NT2/D1 (cell line): ENCODE results near the gene SLC4A11.

ENCODE experiments used
- DNase-seq: peaks from one replicate; pipeline ENCODE4 v3.0.0-alpha.2; 2011; ENCODE audit warnings: low read depth, low spot score
- H3K27me3 ChIP-seq: 2 replicates; pipeline ENCODE4 v1.6.0; 2011; ENCODE audit warnings: mild to moderate bottlenecking; ENCODE audit not compliant: insufficient read length, insufficient read depth
- H3K36me3 ChIP-seq: 2 replicates; pipeline ENCODE4 v1.6.1; 2011; ENCODE audit warnings: mild to moderate bottlenecking, low read length, mixed read lengths; ENCODE audit not compliant: insufficient read depth, insufficient read length
- H3K4me1 ChIP-seq: 2 replicates; pipeline ENCODE4 v1.5.1; 2011; ENCODE audit not compliant: insufficient read depth, insufficient read length
- H3K4me3 ChIP-seq: 2 replicates; pipeline ENCODE4 v1.5.1; 2011; ENCODE audit warnings: low read depth; ENCODE audit not compliant: insufficient read length
- H3K9ac ChIP-seq: 2 replicates; pipeline ENCODE4 v1.6.0; 2011; ENCODE audit warnings: low read depth; ENCODE audit not compliant: insufficient read length
- H3K9me3 ChIP-seq: 2 replicates; pipeline ENCODE4 v1.5.1; 2011; ENCODE audit warnings: mild to moderate bottlenecking, low read length; ENCODE audit not compliant: insufficient read depth
- SUZ12 ChIP-seq: IDR thresholded peaks from 2 replicates; pipeline ENCODE4 v1.6.1; 2011; ENCODE audit not compliant: insufficient read length, insufficient read depth; ENCODE audit errors: extremely low read depth
- YY1 ChIP-seq: IDR thresholded peaks from 2 replicates; pipeline ENCODE4 v1.6.1; 2011; ENCODE audit not compliant: insufficient read length, insufficient read depth
- ZNF274 ChIP-seq: IDR thresholded peaks from 2 replicates; pipeline ENCODE4 v1.6.1; 2011; ENCODE audit warnings: mild to moderate bottlenecking, low read depth, low read length

Gene SLC4A11

GRCh38 chr20:3245711-3246110 is 6.7 kb upstream of the SLC4A11 start:
- no peak for DNase-seq
- TF ChIP-seq ZNF274 (no peak), YY1 (no peak), SUZ12 (no peak)
- H3K27me3 ChIP-seq, result peaks cover 35% of the 10 kb centered on the region
- no peak overlapping the region for H3K9ac ChIP-seq
- peaks cover 10% of the 10 kb centered on the region for H3K4me1 ChIP-seq
- H3K4me3 ChIP-seq, result no peak overlapping the region
- H3K36me3 ChIP-seq, result no peaks in the 10 kb centered on the region
- no peaks in the 10 kb centered on the region for H3K9me3 ChIP-seq

DNA sequence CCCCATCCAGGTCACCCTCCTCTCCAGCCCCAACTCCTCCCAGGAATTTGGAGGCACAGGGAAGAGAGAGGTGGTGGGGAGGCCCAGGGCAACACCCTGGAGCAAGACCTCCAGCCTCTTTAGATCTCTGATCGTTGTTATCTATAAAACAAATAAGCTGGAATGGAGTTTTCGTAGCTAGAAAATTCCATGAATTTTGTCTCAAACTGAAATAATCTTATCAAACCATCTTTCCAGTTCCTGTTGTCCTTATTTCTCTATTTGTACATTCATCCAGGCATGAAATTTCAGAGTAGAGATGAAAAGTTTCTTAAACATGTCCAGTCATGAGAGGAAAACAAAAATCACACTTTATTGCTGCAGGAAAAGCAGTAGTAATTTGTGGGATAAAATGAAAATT is 6.2 kb upstream of the SLC4A11 start:
- Histone ChIP-seq H3K9me3 (no peaks in the 10 kb centered on the region), H3K36me3 (no peaks in the 10 kb centered on the region), H3K27me3 (peaks cover 40% of the 10 kb centered on the region), H3K9ac (no peak overlapping the region), H3K4me3 (no peak overlapping the region), H3K4me1 (peaks cover 9% of the 10 kb centered on the region)
- no peak for DNase-seq
- TF ChIP-seq ZNF274 (no peak), YY1 (no peak), SUZ12 (no peak)

DNA sequence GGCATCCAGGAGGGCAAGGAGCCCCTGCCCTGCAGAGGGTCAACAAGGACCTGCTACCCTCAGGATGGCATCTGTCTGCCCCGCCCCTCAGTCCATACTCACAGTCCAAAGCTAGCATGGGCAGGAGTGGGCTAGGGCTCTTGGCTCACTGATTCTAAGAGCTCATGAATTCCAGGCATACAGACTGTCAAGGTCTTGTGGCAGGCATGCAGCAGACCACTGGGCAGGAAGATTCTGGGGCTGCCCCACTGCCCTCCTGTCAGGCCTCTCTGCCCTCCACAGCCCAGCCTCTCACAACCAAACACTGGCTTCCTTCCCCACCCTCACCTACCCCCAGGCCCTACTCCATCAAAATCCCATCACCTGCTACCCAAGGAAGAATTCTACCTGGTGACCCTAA is 5.6 kb upstream of the SLC4A11 start:
- Histone ChIP-seq H3K4me3 (no peak overlapping the region), H3K9me3 (no peaks in the 10 kb centered on the region), H3K36me3 (no peaks in the 10 kb centered on the region), H3K27me3 (peaks cover 42% of the 10 kb centered on the region), H3K4me1 (peaks cover 8% of the 10 kb centered on the region), H3K9ac (no peak overlapping the region)
- DNase-seq, result no peak
- no peak for TF ChIP-seq ZNF274
- no peak for TF ChIP-seq YY1
- no peak for TF ChIP-seq SUZ12

DNA sequence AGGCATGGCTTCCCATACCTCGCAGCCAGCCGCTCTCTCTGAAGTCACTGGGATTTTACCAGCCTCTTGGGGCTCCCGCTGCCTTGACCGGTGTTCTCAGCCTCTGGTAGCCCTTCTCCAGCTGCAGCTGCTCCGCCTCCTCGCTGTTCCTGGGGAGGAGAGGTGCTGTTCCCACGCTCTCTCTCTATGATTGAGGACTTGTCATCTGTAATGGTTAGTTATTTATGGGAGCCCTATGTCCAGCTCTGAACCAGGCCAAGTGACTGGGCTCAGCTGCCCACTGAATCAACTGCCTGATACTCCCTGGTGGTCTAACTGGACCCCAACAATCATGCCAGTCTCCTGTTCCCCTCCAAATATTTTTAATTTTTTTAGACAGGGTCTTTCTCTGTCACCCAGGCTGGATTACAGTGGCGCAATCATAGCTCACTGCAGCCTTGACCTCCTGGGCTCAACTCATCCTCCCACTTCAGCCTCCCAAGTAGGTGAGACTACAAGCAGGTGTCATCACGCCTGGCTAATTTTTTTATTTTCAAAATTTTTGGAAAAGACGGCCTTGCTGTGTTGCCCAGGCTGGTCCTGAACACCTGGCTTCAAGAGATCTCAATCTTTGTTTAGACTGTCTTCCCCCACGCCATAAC is 4.8 kb upstream of the SLC4A11 start:
- Histone ChIP-seq H3K9me3 (no peaks in the 10 kb centered on the region), H3K27me3 (peaks cover 36% of the 10 kb centered on the region), H3K4me3 (no peak overlapping the region), H3K36me3 (no peaks in the 10 kb centered on the region), H3K9ac (no peak overlapping the region), H3K4me1 (peaks cover 8% of the 10 kb centered on the region)
- TF ChIP-seq YY1 (no peak), SUZ12 (no peak), ZNF274 (no peak)
- DNase-seq, result no peak

DNA sequence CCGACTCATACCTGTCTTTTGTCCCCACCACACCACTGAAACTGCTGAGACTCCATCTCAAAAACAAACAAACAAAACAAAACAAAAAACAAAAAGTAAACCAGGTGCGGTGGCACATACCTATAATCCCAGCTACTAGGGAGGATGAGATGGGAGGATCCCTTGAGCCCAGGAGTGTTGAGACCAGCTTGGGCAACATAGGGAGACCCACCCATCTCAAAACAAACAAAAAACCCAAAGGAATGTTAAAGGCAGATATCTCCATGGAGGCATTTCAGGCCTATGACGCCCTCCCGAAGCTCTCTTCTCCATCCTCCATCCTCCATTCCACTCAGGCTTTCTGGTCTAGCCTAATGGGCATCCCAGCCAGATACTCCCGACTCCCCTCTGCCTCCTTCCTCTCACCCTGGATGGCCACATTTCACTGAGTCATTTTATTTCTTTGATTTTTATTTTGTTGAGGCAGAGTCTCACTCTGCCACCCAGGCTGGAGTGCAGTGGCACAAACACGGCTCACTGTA is 3.2 kb upstream of the SLC4A11 start:
- DNase-seq, result no peak
- TF ChIP-seq SUZ12 (no peak), YY1 (no peak), ZNF274 (no peak)

DNA sequence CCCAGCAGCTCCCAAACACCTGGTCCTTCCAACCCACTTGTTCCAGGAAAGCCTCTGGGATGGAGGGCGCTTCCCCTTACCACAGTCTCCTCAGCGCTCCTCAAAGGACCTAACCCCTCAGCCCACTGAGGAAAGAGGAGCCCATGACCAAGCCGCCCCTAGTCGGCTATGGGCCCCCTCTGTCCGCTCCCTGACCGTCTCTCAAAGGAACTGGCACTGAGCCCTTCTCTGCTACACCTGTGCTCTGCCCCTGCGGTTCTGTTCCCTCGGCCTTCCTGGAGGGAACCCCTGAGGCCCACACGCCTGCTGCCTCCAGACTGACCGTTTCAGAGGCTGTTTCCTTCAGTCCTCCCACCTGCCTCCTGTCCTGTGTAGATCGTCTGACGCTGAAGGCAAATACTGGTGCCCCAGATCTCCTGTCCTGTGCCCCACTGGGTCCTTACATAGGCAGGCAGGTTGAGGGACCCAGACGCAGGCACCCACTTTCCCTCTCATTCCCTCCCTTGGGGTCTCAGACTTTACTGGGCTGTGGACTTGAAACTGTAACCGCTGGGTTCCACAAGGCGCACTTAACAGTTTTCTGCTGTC is 1.9 kb upstream of the SLC4A11 start:
- DNase-seq, result no peak

More for the DNA sequence above, 3.2 kb upstream of the SLC4A11 start:
- no peak overlapping the region for H3K4me3 ChIP-seq
- no peaks in the 10 kb centered on the region for H3K36me3 ChIP-seq
- peaks cover 37% of the 10 kb centered on the region for H3K27me3 ChIP-seq
- H3K4me1 ChIP-seq, result peaks cover 7% of the 10 kb centered on the region
- H3K9me3 ChIP-seq, result no peaks in the 10 kb centered on the region
- no peak overlapping the region for H3K9ac ChIP-seq

DNA sequence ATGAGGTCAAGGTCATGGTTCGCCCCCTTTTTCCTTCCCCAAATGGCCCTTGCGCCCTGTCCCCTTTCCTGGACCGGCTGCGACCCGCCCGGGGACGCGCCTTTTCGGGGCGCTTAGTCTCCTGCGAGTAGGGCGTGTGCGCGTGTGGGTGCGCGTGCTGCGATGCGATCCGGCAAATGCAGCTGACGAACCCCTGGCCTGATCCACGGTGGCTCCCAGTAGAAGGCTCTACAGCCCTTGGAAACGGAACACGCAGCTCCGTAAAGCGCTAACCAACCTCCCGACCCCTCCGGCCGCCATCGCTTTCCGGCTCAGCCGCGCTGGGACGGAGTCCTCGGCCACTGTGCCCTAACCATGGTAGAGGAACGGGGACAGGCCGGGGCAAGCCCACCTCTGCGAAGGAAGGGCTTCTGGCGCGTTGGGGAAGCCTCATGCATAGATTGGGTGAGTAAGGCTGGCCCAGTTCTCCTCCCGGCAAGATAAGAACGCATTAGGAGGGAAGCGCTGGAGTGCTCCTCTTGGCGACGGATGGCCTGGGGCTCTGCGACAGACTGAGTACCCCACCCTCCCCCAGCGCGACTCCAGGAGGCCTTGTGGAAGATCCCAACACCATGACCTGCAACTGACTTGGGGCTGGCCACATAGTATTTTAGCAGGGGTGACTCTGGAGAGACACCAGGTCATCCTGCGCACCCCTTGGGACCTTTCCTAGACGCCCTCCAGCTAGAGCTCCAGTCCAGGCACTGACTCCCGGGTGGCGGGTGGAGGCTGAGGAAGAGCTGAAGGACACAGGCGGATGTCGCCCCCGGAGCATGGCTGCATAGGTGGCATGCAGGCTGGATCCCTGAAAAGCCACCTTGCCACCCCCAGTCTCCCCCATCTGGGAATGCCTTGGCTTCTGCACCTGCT is 1.1 kb upstream of the SLC4A11 start:
- peaks cover 9% of the 10 kb centered on the region for H3K4me1 ChIP-seq
- DNase-seq, result no peak
- no peaks in the 10 kb centered on the region for H3K9me3 ChIP-seq
- no peaks in the 10 kb centered on the region for H3K36me3 ChIP-seq
- H3K4me3 ChIP-seq, result peak overlapping the region; percentile 75
- no peak for TF ChIP-seq ZNF274
- TF ChIP-seq YY1, result no peak
- TF ChIP-seq SUZ12, result no peak
- peak overlapping the region; percentile 83 for H3K9ac ChIP-seq
- H3K27me3 ChIP-seq, result peaks cover 54% of the 10 kb centered on the region

More for the DNA sequence above, 1.9 kb upstream of the SLC4A11 start:
- no peak for TF ChIP-seq ZNF274
- no peak for TF ChIP-seq SUZ12
- no peak for TF ChIP-seq YY1
- Histone ChIP-seq H3K36me3 (no peaks in the 10 kb centered on the region), H3K9me3 (no peaks in the 10 kb centered on the region), H3K4me3 (no peak overlapping the region), H3K4me1 (peaks cover 7% of the 10 kb centered on the region), H3K27me3 (peaks cover 50% of the 10 kb centered on the region), H3K9ac (no peak overlapping the region)
